MCF 10A (cell line): ENCODE measurements around the gene ARG1. TPM values are rescaled to one million over a fixed set of nuclear protein-coding genes. Genes with fewer than 3 reads are reported as not detected.
"Not testable (repeated sequence)": the region's sequence is repeated elsewhere in the genome, so short reads cannot be mapped to it uniquely, and the experiment has no call there.

Experiments used
- BruUV-seq: library from RNA; stranded (reverse); fragments of 400-500 nt; replicated peaks from 2 replicates; lab custom pipeline; 2021; lab: Mats Ljungman, UMichigan
- CTCF ChIA-PET: fragments of 300-600 bp; sonication (Branson Sonifier 250); formaldehyde crosslinking; extraction: SDS; loops from one replicate; lab custom pipeline; 2021; ENCODE audit warnings: antibody characterized with exemption, inconsistent platforms; lab: Yijun Ruan, JAX
- POLR2A ChIA-PET: fragments of 300-600, 350-650 bp; sonication (Branson Sonifier 250); formaldehyde crosslinking; extraction: SDS; loops from one replicate; lab custom pipeline; 2020; ENCODE audit warnings: antibody characterized with exemption, inconsistent platforms; lab: Yijun Ruan, JAX
- DNase-seq: peaks from one replicate; pipeline ENCODE4 v3.0.0-alpha.2; 2018; ENCODE audit not compliant: unreplicated experiment
- H3K27ac Mint-ChIP-seq: one replicate; pipeline ENCODE4 v1.8.0; 2022; ENCODE audit warnings: mild to moderate bottlenecking, low read depth, mixed read lengths; ENCODE audit not compliant: unreplicated experiment
- H3K27me3 Mint-ChIP-seq: one replicate; pipeline ENCODE4 v1.8.0; 2022; ENCODE audit warnings: mixed read lengths; ENCODE audit not compliant: insufficient read depth, unreplicated experiment
- H3K36me3 Mint-ChIP-seq: one replicate; pipeline ENCODE4 v1.8.0; 2022; ENCODE audit warnings: mild to moderate bottlenecking, moderate library complexity, mixed read lengths; ENCODE audit not compliant: insufficient read depth, unreplicated experiment
- H3K4me1 Mint-ChIP-seq: one replicate; pipeline ENCODE4 v1.8.0; 2022; ENCODE audit warnings: mixed read lengths; ENCODE audit not compliant: insufficient read depth, unreplicated experiment
- H3K4me3 Mint-ChIP-seq: one replicate; pipeline ENCODE4 v1.8.0; 2022; ENCODE audit warnings: mild to moderate bottlenecking, moderate library complexity, mixed read lengths; ENCODE audit not compliant: unreplicated experiment
- H3K9me3 Mint-ChIP-seq: one replicate; pipeline ENCODE4 v1.8.0; 2022; ENCODE audit warnings: mixed read lengths; ENCODE audit not compliant: unreplicated experiment
- intact Hi-C: fragments of 100-400 bp; cut with micrococcal nuclease; formaldehyde crosslinking; loops from 2 replicates; pipeline ENCODE4 v1.14.1; 2022
- total RNA-seq: library from RNA; stranded (reverse); gene quantifications from 2 replicates; pipeline ENCODE4 v1.2.3, GENCODE V29; 2022
- TF ChIP-seq, protein P1 (sequence below): fragments of 200-600 bp; IDR thresholded peaks from one replicate; pipeline ENCODE4 v1.8.0; 2022; ENCODE audit warnings: antibody characterized with exemption, mild to moderate bottlenecking; ENCODE audit not compliant: unreplicated experiment

Gene ARG1
- total RNA-seq, 1 experiment from 2014 or later, result not detected

DNA sequence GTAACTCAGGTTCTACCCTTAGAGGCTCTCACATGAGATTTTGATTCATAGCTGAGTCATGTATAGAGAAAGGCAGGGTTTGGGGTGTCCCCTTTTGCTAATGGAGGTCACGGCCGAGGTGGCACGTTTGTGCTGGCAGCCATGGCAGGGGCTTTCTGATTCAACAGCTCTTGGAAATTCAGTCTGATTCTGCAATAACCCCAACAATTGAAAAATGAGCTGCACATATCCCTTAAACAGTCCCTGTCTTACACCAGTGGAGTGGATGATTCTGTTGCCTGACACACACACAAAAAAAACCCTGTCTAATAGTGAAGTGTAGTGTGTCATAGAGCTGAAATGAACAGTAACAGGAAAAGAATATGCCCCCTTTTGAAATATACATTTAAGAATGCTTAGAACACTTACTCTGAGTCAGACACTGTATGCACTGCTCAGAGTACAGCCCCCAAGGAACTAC lies 40.4 kb upstream of the ARG1 start:
- CTCF ChIA-PET, result interaction anchor here (0.6 to 5.1 kb wide), 14 partner anchors 8 to 648 kb away, joined by 3 to 31 read pairs (median 5); no protein-coding TSS in a partner anchor
- DNase-seq, result no peak
- BruUV-seq, result no TSS peak

DNA sequence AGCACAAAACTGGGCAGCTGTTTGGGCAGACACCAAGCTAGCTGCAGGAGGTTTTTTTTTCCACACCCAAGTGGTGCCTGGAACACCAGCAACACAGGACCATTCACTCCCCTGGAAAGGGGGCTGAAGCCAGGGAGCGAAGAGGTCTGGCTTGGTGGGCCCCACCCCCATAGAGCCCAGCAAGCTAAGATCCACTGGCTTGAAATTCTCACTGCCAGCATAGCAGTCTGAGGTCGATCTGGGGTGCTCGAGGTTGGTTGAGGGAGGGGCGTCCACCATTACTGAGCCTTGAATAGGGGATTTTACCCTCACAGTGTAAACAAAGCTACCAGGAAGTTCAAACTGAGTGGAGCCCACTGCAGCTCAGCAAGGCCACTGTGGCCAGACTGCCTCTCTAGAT lies 34.4 kb upstream of the ARG1 start:
- H3K4me3 Mint-ChIP-seq, H3K36me3 Mint-ChIP-seq, H3K4me1 Mint-ChIP-seq, DNase-seq, H3K27ac Mint-ChIP-seq, POLR2A ChIA-PET, intact Hi-C loops, BruUV-seq, H3K9me3 Mint-ChIP-seq: not testable (repeated sequence)
- peaks cover 13% of the 10 kb centered on the region for H3K27me3 Mint-ChIP-seq
- CTCF ChIA-PET, result interaction anchor here (1.0 kb wide), 2 partner anchors 405 to 422 kb away, joined by 3 read pairs; no protein-coding TSS in a partner anchor

More for the DNA sequence above, 40.4 kb upstream of the ARG1 start:
- Mint-ChIP-seq H3K36me3 (no peaks in the 10 kb centered on the region), H3K4me3 (no peak overlapping the region), H3K9me3 (peaks cover 7% of the 10 kb centered on the region), H3K27me3 (no peaks in the 10 kb centered on the region), H3K4me1 (no peaks in the 10 kb centered on the region), H3K27ac (no peak overlapping the region)
- POLR2A ChIA-PET, result interaction anchor here (0.9 kb wide), 1 partner anchor 327 kb away, joined by 4 read pairs; no protein-coding TSS in a partner anchor
- TF ChIP-seq, protein P1, sequence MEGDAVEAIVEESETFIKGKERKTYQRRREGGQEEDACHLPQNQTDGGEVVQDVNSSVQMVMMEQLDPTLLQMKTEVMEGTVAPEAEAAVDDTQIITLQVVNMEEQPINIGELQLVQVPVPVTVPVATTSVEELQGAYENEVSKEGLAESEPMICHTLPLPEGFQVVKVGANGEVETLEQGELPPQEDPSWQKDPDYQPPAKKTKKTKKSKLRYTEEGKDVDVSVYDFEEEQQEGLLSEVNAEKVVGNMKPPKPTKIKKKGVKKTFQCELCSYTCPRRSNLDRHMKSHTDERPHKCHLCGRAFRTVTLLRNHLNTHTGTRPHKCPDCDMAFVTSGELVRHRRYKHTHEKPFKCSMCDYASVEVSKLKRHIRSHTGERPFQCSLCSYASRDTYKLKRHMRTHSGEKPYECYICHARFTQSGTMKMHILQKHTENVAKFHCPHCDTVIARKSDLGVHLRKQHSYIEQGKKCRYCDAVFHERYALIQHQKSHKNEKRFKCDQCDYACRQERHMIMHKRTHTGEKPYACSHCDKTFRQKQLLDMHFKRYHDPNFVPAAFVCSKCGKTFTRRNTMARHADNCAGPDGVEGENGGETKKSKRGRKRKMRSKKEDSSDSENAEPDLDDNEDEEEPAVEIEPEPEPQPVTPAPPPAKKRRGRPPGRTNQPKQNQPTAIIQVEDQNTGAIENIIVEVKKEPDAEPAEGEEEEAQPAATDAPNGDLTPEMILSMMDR, result no peak
- intact Hi-C loops, result loop anchor here (5.0 kb wide), 1 partner anchor 415 kb away; no protein-coding TSS in a partner anchor

DNA sequence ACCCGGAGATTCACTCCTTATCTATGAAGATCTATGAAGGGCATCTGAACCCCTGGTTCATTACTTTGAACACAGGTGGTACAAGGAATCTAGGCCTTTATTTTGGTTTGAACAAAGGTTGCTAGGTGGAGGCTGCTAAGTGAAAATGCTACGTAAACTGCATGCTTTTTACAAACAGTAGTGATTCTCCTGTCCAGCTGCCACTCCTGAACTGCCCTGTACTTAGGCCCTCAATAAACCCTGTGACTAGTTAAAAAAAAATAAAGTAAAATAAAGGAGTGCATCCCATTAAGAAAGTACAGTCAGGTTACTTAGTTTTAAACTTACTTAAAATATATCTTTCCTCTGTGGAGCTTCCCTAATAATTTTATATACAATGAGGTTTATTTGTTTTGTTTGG lies 27.7 kb upstream of the ARG1 start:
- TF ChIP-seq, protein P1, result no peak
- H3K27me3 Mint-ChIP-seq, result peaks cover 2% of the 10 kb centered on the region
- DNase-seq, result no peak
- H3K27ac Mint-ChIP-seq, result no peak overlapping the region
- intact Hi-C loops, result no loop called here
- H3K9me3 Mint-ChIP-seq, result no peaks in the 10 kb centered on the region
- no TSS peak for BruUV-seq
- H3K4me3 Mint-ChIP-seq, result no peak overlapping the region
- CTCF ChIA-PET, result interaction anchor here (1.2 kb wide), 1 partner anchor 12 kb away, joined by 5 read pairs; no protein-coding TSS in a partner anchor
- no peaks in the 10 kb centered on the region for H3K4me1 Mint-ChIP-seq
- POLR2A ChIA-PET, result interaction anchor here (0.6 kb wide), 1 partner anchor 110 kb away, joined by 5 read pairs; no protein-coding TSS in a partner anchor
- H3K36me3 Mint-ChIP-seq, result no peaks in the 10 kb centered on the region

DNA sequence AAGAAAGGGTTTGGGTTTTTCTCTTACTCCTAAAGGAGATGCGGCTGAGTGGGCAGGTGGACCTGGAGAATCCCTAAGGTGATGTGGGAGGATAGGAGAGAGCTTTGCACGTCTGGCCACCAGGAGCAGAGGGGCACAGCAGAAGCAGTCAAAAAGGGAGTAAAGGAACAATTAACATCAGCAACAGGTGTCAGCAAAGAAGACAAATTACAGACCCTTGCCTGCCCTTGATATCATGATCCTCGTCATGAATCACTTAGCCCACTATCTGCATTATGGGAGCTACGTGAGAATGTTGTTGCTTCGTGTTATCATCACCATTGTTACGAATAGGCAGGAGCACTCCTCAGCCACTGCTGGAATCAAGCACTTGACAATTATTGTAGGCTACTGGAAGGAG lies 25.5 kb upstream of the ARG1 start:
- ChIA-PET CTCF (interaction anchor here (1.2 to 2.5 kb wide), 3 partner anchors 14 to 849 kb away, joined by 3 to 12 read pairs (median 4); no protein-coding TSS in a partner anchor), POLR2A (interaction anchor here (1.2 kb wide), 1 partner anchor 21 kb away, joined by 3 read pairs; no protein-coding TSS in a partner anchor)
- Mint-ChIP-seq H3K36me3 (no peaks in the 10 kb centered on the region), H3K4me1 (no peaks in the 10 kb centered on the region), H3K27ac (no peak overlapping the region), H3K27me3 (no peaks in the 10 kb centered on the region), H3K9me3 (no peaks in the 10 kb centered on the region), H3K4me3 (no peak overlapping the region)
- BruUV-seq, result no TSS peak
- TF ChIP-seq, protein P1, result no peak
- intact Hi-C loops, result no loop called here
- DNase-seq, result no peak
